H1 (cell line): Measurements from ENCODE around the gene RASSF3. TPM values are rescaled to one million over a fixed set of nuclear protein-coding genes. Genes with fewer than 3 reads are reported as not detected.

Experiments used
- BACH1 ChIP-seq: IDR thresholded peaks from 2 replicates; pipeline ENCODE4 v1.6.1; 2012; ENCODE audit warnings: low read length, improper control_type of control experiment
- CBX5 ChIP-seq: fragments of 300-800, 300-1000 bp; sonication (generic); IDR thresholded peaks from 2 replicates; pipeline ENCODE4 v1.7.1; 2016; ENCODE audit warnings: antibody characterized with exemption, low read length, low read depth
- CEBPB ChIP-seq: IDR thresholded peaks from 2 replicates; pipeline ENCODE4 v1.6.1; 2012; ENCODE audit warnings: low read depth, low read length
- PHF8 ChIP-seq: fragments of 200-600 bp; sonication (generic); conservative IDR thresholded peaks from 2 replicates; pipeline ENCODE4 v1.7.1; 2012; ENCODE audit warnings: low read depth, mild to moderate bottlenecking, inconsistent platforms, low read length, moderate library complexity
- SIX5 ChIP-seq: IDR thresholded peaks from 2 replicates; pipeline ENCODE4 v1.6.1; 2011; ENCODE audit warnings: mild to moderate bottlenecking, low read depth, low read length
- SP4 ChIP-seq: IDR thresholded peaks from 2 replicates; pipeline ENCODE4 v1.6.1; 2012; ENCODE audit warnings: low read length, inconsistent platforms
- TAF7 ChIP-seq: optimal IDR thresholded peaks from 2 replicates; pipeline ENCODE3; 2011; ENCODE audit warnings: low read depth, mild to moderate bottlenecking, inconsistent platforms, low read length, moderate library complexity, borderline replicate concordance
- polyA plus RNA-seq, 7 experiments: library from polyadenylated mRNA; depleted of rRNA in 3 of 7; stranded (reverse) in 5 of 7; unstranded in 2 of 7; fragments of >200 nt in 5 of 7; fragments of 200-250 nt in 2 of 7; gene quantifications; 1 replicate in 5 of 7; 2 replicates in 1 of 7; 4 replicates in 1 of 7; pipeline versions ENCODE4 v1.2.1 to v1.2.3, GENCODE V29; 2011 to 2013; ENCODE audit warnings: missing spikeins in 2 of 7, mixed read lengths in 2 of 7
- total RNA-seq: library from RNA; stranded (reverse); fragmentation: NEBNext Ultra II Directional; extraction: Animal tissue kit (Norgen Biotek cat#: 25700); gene quantifications from 2 replicates; pipeline ENCODE4 v1.2.1, GENCODE V29; 2021
- TF ChIP-seq, protein P1 (sequence below): fragments of 300-600 bp; sonication (generic); IDR thresholded peaks from 2 replicates; pipeline ENCODE4 v1.7.1; 2012; ENCODE audit warnings: low read length, moderate library complexity, mild to moderate bottlenecking, inconsistent platforms; ENCODE audit not compliant: insufficient replicate concordance

Gene RASSF3
- total and polyA plus RNA-seq, 2 of the 8 experiments (the other 6 are each of a cell fraction or from before 2014, with no cell fraction given), result 19.1 to 64.3 TPM

DNA sequence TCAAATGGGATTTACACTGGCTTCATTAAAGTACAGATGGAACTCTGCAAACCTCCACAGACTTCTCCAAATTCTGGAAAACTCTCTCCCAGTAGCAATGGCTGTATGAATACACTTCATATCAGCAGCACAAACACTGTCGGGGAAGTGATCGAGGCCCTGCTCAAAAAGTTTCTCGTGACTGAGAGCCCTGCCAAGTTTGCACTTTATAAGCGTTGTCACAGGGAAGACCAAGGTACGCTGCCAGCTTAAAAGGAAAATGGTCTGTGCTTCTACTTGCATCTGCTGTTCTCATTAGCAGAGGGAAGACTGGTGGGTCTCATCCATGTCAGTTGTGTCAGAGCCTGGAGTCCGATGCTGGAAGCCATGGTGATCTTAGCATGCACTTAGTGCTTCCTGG, 77.9 kb downstream of the RASSF3 start (continued):
- TF ChIP-seq, protein P1, sequence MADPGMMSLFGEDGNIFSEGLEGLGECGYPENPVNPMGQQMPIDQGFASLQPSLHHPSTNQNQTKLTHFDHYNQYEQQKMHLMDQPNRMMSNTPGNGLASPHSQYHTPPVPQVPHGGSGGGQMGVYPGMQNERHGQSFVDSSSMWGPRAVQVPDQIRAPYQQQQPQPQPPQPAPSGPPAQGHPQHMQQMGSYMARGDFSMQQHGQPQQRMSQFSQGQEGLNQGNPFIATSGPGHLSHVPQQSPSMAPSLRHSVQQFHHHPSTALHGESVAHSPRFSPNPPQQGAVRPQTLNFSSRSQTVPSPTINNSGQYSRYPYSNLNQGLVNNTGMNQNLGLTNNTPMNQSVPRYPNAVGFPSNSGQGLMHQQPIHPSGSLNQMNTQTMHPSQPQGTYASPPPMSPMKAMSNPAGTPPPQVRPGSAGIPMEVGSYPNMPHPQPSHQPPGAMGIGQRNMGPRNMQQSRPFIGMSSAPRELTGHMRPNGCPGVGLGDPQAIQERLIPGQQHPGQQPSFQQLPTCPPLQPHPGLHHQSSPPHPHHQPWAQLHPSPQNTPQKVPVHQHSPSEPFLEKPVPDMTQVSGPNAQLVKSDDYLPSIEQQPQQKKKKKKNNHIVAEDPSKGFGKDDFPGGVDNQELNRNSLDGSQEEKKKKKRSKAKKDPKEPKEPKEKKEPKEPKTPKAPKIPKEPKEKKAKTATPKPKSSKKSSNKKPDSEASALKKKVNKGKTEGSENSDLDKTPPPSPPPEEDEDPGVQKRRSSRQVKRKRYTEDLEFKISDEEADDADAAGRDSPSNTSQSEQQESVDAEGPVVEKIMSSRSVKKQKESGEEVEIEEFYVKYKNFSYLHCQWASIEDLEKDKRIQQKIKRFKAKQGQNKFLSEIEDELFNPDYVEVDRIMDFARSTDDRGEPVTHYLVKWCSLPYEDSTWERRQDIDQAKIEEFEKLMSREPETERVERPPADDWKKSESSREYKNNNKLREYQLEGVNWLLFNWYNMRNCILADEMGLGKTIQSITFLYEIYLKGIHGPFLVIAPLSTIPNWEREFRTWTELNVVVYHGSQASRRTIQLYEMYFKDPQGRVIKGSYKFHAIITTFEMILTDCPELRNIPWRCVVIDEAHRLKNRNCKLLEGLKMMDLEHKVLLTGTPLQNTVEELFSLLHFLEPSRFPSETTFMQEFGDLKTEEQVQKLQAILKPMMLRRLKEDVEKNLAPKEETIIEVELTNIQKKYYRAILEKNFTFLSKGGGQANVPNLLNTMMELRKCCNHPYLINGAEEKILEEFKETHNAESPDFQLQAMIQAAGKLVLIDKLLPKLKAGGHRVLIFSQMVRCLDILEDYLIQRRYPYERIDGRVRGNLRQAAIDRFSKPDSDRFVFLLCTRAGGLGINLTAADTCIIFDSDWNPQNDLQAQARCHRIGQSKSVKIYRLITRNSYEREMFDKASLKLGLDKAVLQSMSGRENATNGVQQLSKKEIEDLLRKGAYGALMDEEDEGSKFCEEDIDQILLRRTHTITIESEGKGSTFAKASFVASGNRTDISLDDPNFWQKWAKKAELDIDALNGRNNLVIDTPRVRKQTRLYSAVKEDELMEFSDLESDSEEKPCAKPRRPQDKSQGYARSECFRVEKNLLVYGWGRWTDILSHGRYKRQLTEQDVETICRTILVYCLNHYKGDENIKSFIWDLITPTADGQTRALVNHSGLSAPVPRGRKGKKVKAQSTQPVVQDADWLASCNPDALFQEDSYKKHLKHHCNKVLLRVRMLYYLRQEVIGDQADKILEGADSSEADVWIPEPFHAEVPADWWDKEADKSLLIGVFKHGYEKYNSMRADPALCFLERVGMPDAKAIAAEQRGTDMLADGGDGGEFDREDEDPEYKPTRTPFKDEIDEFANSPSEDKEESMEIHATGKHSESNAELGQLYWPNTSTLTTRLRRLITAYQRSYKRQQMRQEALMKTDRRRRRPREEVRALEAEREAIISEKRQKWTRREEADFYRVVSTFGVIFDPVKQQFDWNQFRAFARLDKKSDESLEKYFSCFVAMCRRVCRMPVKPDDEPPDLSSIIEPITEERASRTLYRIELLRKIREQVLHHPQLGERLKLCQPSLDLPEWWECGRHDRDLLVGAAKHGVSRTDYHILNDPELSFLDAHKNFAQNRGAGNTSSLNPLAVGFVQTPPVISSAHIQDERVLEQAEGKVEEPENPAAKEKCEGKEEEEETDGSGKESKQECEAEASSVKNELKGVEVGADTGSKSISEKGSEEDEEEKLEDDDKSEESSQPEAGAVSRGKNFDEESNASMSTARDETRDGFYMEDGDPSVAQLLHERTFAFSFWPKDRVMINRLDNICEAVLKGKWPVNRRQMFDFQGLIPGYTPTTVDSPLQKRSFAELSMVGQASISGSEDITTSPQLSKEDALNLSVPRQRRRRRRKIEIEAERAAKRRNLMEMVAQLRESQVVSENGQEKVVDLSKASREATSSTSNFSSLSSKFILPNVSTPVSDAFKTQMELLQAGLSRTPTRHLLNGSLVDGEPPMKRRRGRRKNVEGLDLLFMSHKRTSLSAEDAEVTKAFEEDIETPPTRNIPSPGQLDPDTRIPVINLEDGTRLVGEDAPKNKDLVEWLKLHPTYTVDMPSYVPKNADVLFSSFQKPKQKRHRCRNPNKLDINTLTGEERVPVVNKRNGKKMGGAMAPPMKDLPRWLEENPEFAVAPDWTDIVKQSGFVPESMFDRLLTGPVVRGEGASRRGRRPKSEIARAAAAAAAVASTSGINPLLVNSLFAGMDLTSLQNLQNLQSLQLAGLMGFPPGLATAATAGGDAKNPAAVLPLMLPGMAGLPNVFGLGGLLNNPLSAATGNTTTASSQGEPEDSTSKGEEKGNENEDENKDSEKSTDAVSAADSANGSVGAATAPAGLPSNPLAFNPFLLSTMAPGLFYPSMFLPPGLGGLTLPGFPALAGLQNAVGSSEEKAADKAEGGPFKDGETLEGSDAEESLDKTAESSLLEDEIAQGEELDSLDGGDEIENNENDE, result no peak
- no peak for TF ChIP-seq PHF8
- TF ChIP-seq CEBPB, result no peak
- no peak for TF ChIP-seq SIX5
- no peak for TF ChIP-seq TAF7
- TF ChIP-seq SP4, result no peak
- no peak for TF ChIP-seq BACH1
- no peak for TF ChIP-seq CBX5
- TF ChIP-seq, all 59 proteins: peak for 0
